Measurements from ENCODE around the gene DIP2C.
"Not testable (repeated sequence)": the region's sequence is repeated elsewhere in the genome, so short reads cannot be mapped to it uniquely, and the experiment has no call there.

The DIP2C gene

DNA sequence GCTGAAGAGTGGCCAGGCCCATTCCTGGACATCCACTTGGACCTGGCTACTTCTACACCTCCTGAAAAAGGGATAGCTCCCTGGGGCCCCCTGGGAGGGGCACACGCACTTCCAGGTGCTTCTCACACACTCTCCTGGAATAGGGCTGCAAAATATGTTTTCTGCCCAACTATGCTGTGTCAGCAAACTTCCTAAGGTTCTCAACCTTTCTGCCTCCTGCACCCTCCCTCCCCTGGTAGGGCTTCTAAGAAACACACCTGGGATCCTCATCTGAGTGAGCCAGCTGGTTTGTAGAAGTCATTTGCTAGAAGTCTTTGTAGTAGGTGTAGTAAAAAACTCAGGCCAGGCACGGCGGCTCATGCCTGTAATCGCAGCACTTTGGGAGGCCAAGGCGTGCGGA is 417.7 kb downstream of the DIP2C start:
- H3K27ac ChIP-seq (ENCODE audit: low read depth in 2 of 2, low read length in 2 of 2) = no peak overlapping the region
- H3K9me3 ChIP-seq (ENCODE audit: control insufficient read depth in 2 of 2, low read length in 2 of 2) = no peaks in the 10 kb centered on the region
- no peaks in the 10 kb centered on the region for H3K4me1 ChIP-seq (ENCODE audit: control insufficient read depth in 2 of 2, insufficient read depth in 2 of 2, low read length in 2 of 2)
- H3K27me3 ChIP-seq (ENCODE audit: control insufficient read depth in 2 of 2, insufficient read depth in 2 of 2, low read length in 2 of 2) = no peaks in the 10 kb centered on the region
- no peaks in the 10 kb centered on the region for H3K36me3 ChIP-seq (ENCODE audit: control insufficient read depth in 2 of 2, insufficient read depth in 2 of 2, low read length in 2 of 2)
- H3K4me3 ChIP-seq (ENCODE audit: low read length in 2 of 2) = no peak overlapping the region
- H3K9ac ChIP-seq (ENCODE audit: low read depth in 1 of 2, low read length in 2 of 2) = no peak overlapping the region

GRCh38 chr10:271201-271600 is 418.3 kb downstream of the DIP2C start:
- no peaks in the 10 kb centered on the region for H3K9me3 ChIP-seq (ENCODE audit: control insufficient read depth in 2 of 2, low read length in 2 of 2)
- H3K27ac ChIP-seq (ENCODE audit: low read depth in 2 of 2, low read length in 2 of 2) = no peak overlapping the region
- no peaks in the 10 kb centered on the region for H3K36me3 ChIP-seq (ENCODE audit: control insufficient read depth in 2 of 2, insufficient read depth in 2 of 2, low read length in 2 of 2)
- no peaks in the 10 kb centered on the region for H3K27me3 ChIP-seq (ENCODE audit: control insufficient read depth in 2 of 2, insufficient read depth in 2 of 2, low read length in 2 of 2)
- no peak overlapping the region for H3K4me3 ChIP-seq (ENCODE audit: low read length in 2 of 2)
- H3K9ac ChIP-seq (ENCODE audit: low read depth in 1 of 2, low read length in 2 of 2) = no peak overlapping the region
- H3K4me1 ChIP-seq (ENCODE audit: control insufficient read depth in 2 of 2, insufficient read depth in 2 of 2, low read length in 2 of 2) = no peaks in the 10 kb centered on the region

- Histone ChIP-seq H3K4me1 (ENCODE audit: control insufficient read depth in 2 of 2, insufficient read depth in 2 of 2, low read length in 2 of 2) (no peaks in the 10 kb centered on the region), H3K27ac (ENCODE audit: low read depth in 2 of 2, low read length in 2 of 2) (no peak overlapping the region), H3K27me3 (ENCODE audit: control insufficient read depth in 2 of 2, insufficient read depth in 2 of 2, low read length in 2 of 2) (no peaks in the 10 kb centered on the region), H3K9ac (ENCODE audit: low read depth in 1 of 2, low read length in 2 of 2) (no peak overlapping the region), H3K9me3 (ENCODE audit: control insufficient read depth in 2 of 2, low read length in 2 of 2) (no peaks in the 10 kb centered on the region), H3K36me3 (ENCODE audit: control insufficient read depth in 2 of 2, insufficient read depth in 2 of 2, low read length in 2 of 2) (no peaks in the 10 kb centered on the region), H3K4me3 (ENCODE audit: low read length in 2 of 2) (no peak overlapping the region)
Measured at GRCh38 chr10:269440-270074, 419.9 kb downstream of the DIP2C start.

DNA sequence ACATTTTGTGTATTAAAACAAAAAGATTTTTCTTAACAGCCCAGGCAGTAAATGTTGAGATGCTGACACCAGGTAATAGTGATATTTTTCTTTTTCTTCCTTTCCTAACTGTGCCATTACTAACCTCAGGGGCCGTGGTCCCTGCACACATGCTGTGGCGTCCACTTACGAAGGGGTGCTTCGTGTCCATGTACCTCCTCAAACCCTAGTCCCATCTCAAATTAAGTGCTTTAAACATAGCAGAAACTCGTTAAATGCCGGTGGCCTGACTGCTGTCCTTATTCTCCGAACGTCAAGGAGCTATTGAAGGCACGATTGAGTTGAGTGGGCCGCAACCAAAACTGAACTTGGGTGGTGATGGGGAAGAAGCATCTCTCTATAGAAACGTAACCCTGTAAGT is 421.8 kb downstream of the DIP2C start:
- no peak overlapping the region for H3K4me3 ChIP-seq (ENCODE audit: low read length in 2 of 2)
- no peaks in the 10 kb centered on the region for H3K4me1 ChIP-seq (ENCODE audit: control insufficient read depth in 2 of 2, insufficient read depth in 2 of 2, low read length in 2 of 2)
- no peaks in the 10 kb centered on the region for H3K36me3 ChIP-seq (ENCODE audit: control insufficient read depth in 2 of 2, insufficient read depth in 2 of 2, low read length in 2 of 2)
- H3K9ac ChIP-seq (ENCODE audit: low read depth in 1 of 2, low read length in 2 of 2) = no peak overlapping the region
- H3K27ac ChIP-seq (ENCODE audit: low read depth in 2 of 2, low read length in 2 of 2) = no peak overlapping the region
- no peaks in the 10 kb centered on the region for H3K27me3 ChIP-seq (ENCODE audit: control insufficient read depth in 2 of 2, insufficient read depth in 2 of 2, low read length in 2 of 2)
- no peaks in the 10 kb centered on the region for H3K9me3 ChIP-seq (ENCODE audit: control insufficient read depth in 2 of 2, low read length in 2 of 2)

DNA sequence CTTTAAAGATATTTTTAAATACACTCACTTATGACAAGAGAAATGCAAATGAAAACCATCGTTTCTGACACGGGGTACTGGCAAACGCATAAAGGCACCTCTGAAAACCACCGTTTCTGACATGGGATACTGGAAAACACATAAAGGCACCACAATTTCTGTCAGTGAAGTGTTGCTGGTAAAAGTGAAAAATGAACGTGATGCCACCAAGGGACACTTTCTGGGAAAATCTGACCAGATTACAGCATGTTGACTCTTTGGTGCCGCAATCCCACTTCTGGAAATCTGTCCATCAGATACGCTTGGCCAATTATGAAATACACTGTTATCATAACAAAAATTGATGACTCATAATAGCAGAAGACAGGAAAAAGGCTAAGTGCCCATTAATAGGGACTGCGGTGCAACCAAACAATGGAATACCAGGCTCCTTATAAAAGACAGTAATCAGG is 422.5 kb downstream of the DIP2C start:
- Histone ChIP-seq H3K27ac (ENCODE audit: low read depth in 2 of 2, low read length in 2 of 2) (no peak overlapping the region), H3K36me3 (ENCODE audit: control insufficient read depth in 2 of 2, insufficient read depth in 2 of 2, low read length in 2 of 2) (no peaks in the 10 kb centered on the region)

GRCh38 chr10:265816-266588 is 423.5 kb downstream of the DIP2C start:
- H3K9me3 ChIP-seq (ENCODE audit: control insufficient read depth in 2 of 2, low read length in 2 of 2); H3K27me3 ChIP-seq (ENCODE audit: control insufficient read depth in 2 of 2, insufficient read depth in 2 of 2, low read length in 2 of 2); H3K9ac ChIP-seq (ENCODE audit: low read depth in 1 of 2, low read length in 2 of 2): not testable (repeated sequence)

More for the DNA sequence above, 422.5 kb downstream of the DIP2C start:
- no peaks in the 10 kb centered on the region for H3K4me1 ChIP-seq (ENCODE audit: control insufficient read depth in 2 of 2, insufficient read depth in 2 of 2, low read length in 2 of 2)
- H3K27me3 ChIP-seq (ENCODE audit: control insufficient read depth in 2 of 2, insufficient read depth in 2 of 2, low read length in 2 of 2) = no peaks in the 10 kb centered on the region
- H3K9ac ChIP-seq (ENCODE audit: low read depth in 1 of 2, low read length in 2 of 2) = no peak overlapping the region
- H3K4me3 ChIP-seq (ENCODE audit: low read length in 2 of 2) = no peak overlapping the region
- no peaks in the 10 kb centered on the region for H3K9me3 ChIP-seq (ENCODE audit: control insufficient read depth in 2 of 2, low read length in 2 of 2)

GRCh38 chr10:265074-265440 is 424.4 kb downstream of the DIP2C start:
- H3K27me3 ChIP-seq (ENCODE audit: control insufficient read depth in 2 of 2, insufficient read depth in 2 of 2, low read length in 2 of 2); H3K9ac ChIP-seq (ENCODE audit: low read depth in 1 of 2, low read length in 2 of 2); H3K4me3 ChIP-seq (ENCODE audit: low read length in 2 of 2); H3K27ac ChIP-seq (ENCODE audit: low read depth in 2 of 2, low read length in 2 of 2); H3K4me1 ChIP-seq (ENCODE audit: control insufficient read depth in 2 of 2, insufficient read depth in 2 of 2, low read length in 2 of 2); H3K36me3 ChIP-seq (ENCODE audit: control insufficient read depth in 2 of 2, insufficient read depth in 2 of 2, low read length in 2 of 2); H3K9me3 ChIP-seq (ENCODE audit: control insufficient read depth in 2 of 2, low read length in 2 of 2): not testable (repeated sequence)

More at GRCh38 chr10:265816-266588, 423.5 kb downstream of the DIP2C start:
- not testable (repeated sequence) for H3K4me3 ChIP-seq (ENCODE audit: low read length in 2 of 2); H3K27ac ChIP-seq (ENCODE audit: low read depth in 2 of 2, low read length in 2 of 2); H3K36me3 ChIP-seq (ENCODE audit: control insufficient read depth in 2 of 2, insufficient read depth in 2 of 2, low read length in 2 of 2); H3K4me1 ChIP-seq (ENCODE audit: control insufficient read depth in 2 of 2, insufficient read depth in 2 of 2, low read length in 2 of 2)

- H3K27me3 ChIP-seq (ENCODE audit: control insufficient read depth in 2 of 2, insufficient read depth in 2 of 2, low read length in 2 of 2); H3K27ac ChIP-seq (ENCODE audit: low read depth in 2 of 2, low read length in 2 of 2); H3K4me3 ChIP-seq (ENCODE audit: low read length in 2 of 2); H3K4me1 ChIP-seq (ENCODE audit: control insufficient read depth in 2 of 2, insufficient read depth in 2 of 2, low read length in 2 of 2); H3K9me3 ChIP-seq (ENCODE audit: control insufficient read depth in 2 of 2, low read length in 2 of 2); H3K9ac ChIP-seq (ENCODE audit: low read depth in 1 of 2, low read length in 2 of 2); H3K36me3 ChIP-seq (ENCODE audit: control insufficient read depth in 2 of 2, insufficient read depth in 2 of 2, low read length in 2 of 2): not testable (repeated sequence)
Measured at GRCh38 chr10:264160-265073, 425.1 kb downstream of the DIP2C start.

GRCh38 chr10:260819-261429 is 428.5 kb downstream of the DIP2C start:
- no peaks in the 10 kb centered on the region for H3K27me3 ChIP-seq (ENCODE audit: control insufficient read depth in 2 of 2, insufficient read depth in 2 of 2, low read length in 2 of 2)
- no peaks in the 10 kb centered on the region for H3K4me1 ChIP-seq (ENCODE audit: control insufficient read depth in 2 of 2, insufficient read depth in 2 of 2, low read length in 2 of 2)
- H3K4me3 ChIP-seq (ENCODE audit: low read length in 2 of 2) = no peak overlapping the region
- peaks cover 0 to 5% of the 10 kb centered on the region in 2 donors for H3K36me3 ChIP-seq (ENCODE audit: control insufficient read depth in 2 of 2, insufficient read depth in 2 of 2, low read length in 2 of 2)
- no peak overlapping the region for H3K9ac ChIP-seq (ENCODE audit: low read depth in 1 of 2, low read length in 2 of 2)
- no peaks in the 10 kb centered on the region for H3K9me3 ChIP-seq (ENCODE audit: control insufficient read depth in 2 of 2, low read length in 2 of 2)
- no peak overlapping the region for H3K27ac ChIP-seq (ENCODE audit: low read depth in 2 of 2, low read length in 2 of 2)

Measured in mucosa of rectum (tissue), 2 donors.